Naive thymus-derived CD8-positive, alpha-beta T cell (primary cell): ENCODE results near the gene ILK. TPM values are rescaled to one million over a fixed set of nuclear protein-coding genes. Genes with fewer than 3 reads are reported as not detected.
A peak's percentile ranks its signal among the peaks of the same experiment; 100 is the strongest.

Source experiments
- ATAC-seq, 2 donors: fragments of 150-1000 bp; cut with Tn5 transposase in 1 of 2; sonication (Bioruptor Pico), chemical (Tn5 transposase) in 1 of 2; 1 replicate in 1 of 2; 2 replicates in 1 of 2; pipeline ENCODE4 v1.10.0; 2021; ENCODE audit warnings: mild to moderate bottlenecking in 2 of 2, moderate library complexity in 2 of 2
- POLR2A ChIA-PET: fragments of 350-600 bp; sonication (Branson Sonifier 250); formaldehyde crosslinking; loops from one replicate; lab custom pipeline; 2021; ENCODE audit warnings: antibody characterized with exemption; lab: Charles Lee
- DNase-seq, 10 donors: peaks; one replicate each; pipeline versions ENCODE4 v3.0.0 to v3.0.0-alpha.2; 2020 to 2022
- H3K27ac Mint-ChIP-seq, 10 donors: one replicate each; pipeline ENCODE4 v1.8.0; 2020 to 2022; ENCODE audit warnings: mild to moderate bottlenecking in 10 of 10, mixed read lengths in 10 of 10, moderate library complexity in 4 of 10, inconsistent platforms in 1 of 10
- H3K27me3 Mint-ChIP-seq, 5 donors: one replicate each; pipeline ENCODE4 v1.8.0; 2021 to 2022; ENCODE audit warnings: mixed read lengths in 5 of 5
- H3K36me3 Mint-ChIP-seq, 3 donors: one replicate each; pipeline ENCODE4 v1.8.0; 2020 to 2022; ENCODE audit warnings: mixed read lengths in 3 of 3, mild to moderate bottlenecking in 2 of 3, inconsistent platforms in 1 of 3
- H3K4me1 Mint-ChIP-seq, 4 donors: one replicate each; pipeline ENCODE4 v1.8.0; 2021 to 2022; ENCODE audit warnings: mixed read lengths in 4 of 4
- H3K4me3 Mint-ChIP-seq, 10 donors: one replicate each; pipeline ENCODE4 v1.8.0; 2020 to 2022; ENCODE audit warnings: mild to moderate bottlenecking in 10 of 10, mixed read lengths in 10 of 10, moderate library complexity in 6 of 10, inconsistent platforms in 1 of 10
- H3K9me3 Mint-ChIP-seq, 9 donors: one replicate each; pipeline ENCODE4 v1.8.0; 2020 to 2022; ENCODE audit warnings: mixed read lengths in 9 of 9, mild to moderate bottlenecking in 3 of 9, inconsistent platforms in 1 of 9, moderate library complexity in 1 of 9
- polyA plus RNA-seq, 3 donors: library from polyadenylated mRNA; unstranded; fragments of 300-500 nt; fragmentation: Illumina TruSeq; gene quantifications; one replicate each; pipeline ENCODE4 v1.2.3, GENCODE V29; 2021
- total RNA-seq, 8 experiments: library from RNA in 2 of 8; stranded (reverse) in 2 of 8; gene quantifications; one replicate each; pipeline ENCODE4 v1.2.3 and lab custom pipeline; 2021 to 2026

Gene ILK
- total and polyA plus RNA-seq, 5 experiments from 2014 or later, result 63.7 to 93.5 (median 72.5) TPM

DNA sequence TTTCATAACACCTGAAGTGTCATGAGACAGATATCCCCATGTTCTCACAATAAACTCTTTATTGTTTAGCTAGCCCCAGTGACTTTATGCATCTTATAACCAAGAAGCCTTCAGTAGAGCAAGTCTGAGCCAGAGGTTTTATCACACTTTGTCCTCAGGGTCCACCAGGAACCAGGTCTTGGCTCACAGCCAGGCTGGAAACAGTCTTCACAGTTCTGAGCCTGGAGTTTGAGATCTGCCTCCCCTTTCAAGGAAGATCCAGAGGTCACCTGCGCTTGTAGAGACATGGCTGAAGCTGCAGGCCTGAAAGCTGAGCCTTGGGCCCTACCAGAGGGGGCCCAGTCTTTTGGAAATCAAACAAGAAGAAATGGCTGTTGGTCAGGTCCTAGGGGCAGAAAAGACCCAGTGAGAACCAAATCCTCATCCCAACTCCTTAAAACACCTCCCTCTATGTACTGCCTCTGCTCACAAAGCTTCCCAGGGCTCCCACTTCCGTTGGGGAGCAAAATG lies 3.6 kb upstream of the ILK start:
- peak overlapping the region in 2 of 10 donors; percentile 27 to 54 for H3K27ac Mint-ChIP-seq
- H3K4me3 Mint-ChIP-seq, result peak overlapping the region in 1 of 10 donors; percentile 65
- POLR2A ChIA-PET, result interaction anchor here (0.5 to 1.2 kb wide), 3 partner anchors 12 to 72 kb away, joined by 3 to 5 read pairs (median 4); partner anchors contain the start of gene TAF10

DNA sequence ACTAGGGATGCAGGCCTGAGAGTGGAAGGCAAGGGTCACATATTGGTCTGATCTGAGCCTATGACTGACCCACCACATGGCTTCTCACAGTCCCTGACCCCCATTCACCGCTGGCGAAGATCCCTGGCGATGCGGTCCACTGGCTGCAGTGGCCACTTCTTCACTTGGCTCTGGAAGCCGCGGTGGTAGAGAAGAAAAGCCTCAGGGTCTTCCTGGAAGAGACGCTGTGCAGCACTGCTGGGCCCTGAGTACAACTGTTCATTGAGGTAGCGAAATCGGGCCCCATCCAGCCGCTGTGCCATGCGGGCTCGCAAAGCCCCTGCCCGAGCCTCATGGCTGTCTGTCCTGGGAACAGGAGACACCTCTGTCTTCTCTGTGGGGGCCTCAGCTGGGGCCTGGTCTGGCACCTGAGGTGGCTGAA lies 2.5 kb upstream of the ILK start:
- peaks cover 2 to 52% (median 7%) of the 10 kb centered on the region in 3 donors for H3K36me3 Mint-ChIP-seq
- POLR2A ChIA-PET, result interaction anchor here (6.8 kb wide), 1 partner anchor 82 kb away, joined by 108 read pairs; the partner anchor contains the start of gene MRPL17
- H3K27ac Mint-ChIP-seq, result peak overlapping the region in 3 of 10 donors; percentile 22 to 71 (median 57)
- DNase-seq, result no peak
- H3K4me3 Mint-ChIP-seq, result no peak overlapping the region
- no peak for ATAC-seq
- H3K4me1 Mint-ChIP-seq, result peaks cover 25 to 39% (median 29%) of the 10 kb centered on the region in 4 donors
- no peaks in the 10 kb centered on the region for H3K9me3 Mint-ChIP-seq
- no peaks in the 10 kb centered on the region for H3K27me3 Mint-ChIP-seq

More for the DNA sequence above, 3.6 kb upstream of the ILK start:
- Mint-ChIP-seq H3K9me3 (no peaks in the 10 kb centered on the region), H3K4me1 (peaks cover 30 to 48% (median 31%) of the 10 kb centered on the region in 4 donors), H3K36me3 (peaks cover 2 to 62% (median 7%) of the 10 kb centered on the region in 3 donors), H3K27me3 (no peaks in the 10 kb centered on the region)
- no peak for ATAC-seq
- no peak for DNase-seq

- Mint-ChIP-seq H3K4me1 (peaks cover 23 to 35% (median 30%) of the 10 kb centered on the region in 4 donors), H3K27me3 (no peaks in the 10 kb centered on the region), H3K9me3 (no peaks in the 10 kb centered on the region), H3K27ac (peak overlapping the region in 7 of 10 donors; percentile 33 to 86 (median 83)), H3K4me3 (no peak overlapping the region), H3K36me3 (peaks cover under 1 to 40% (median 7%) of the 10 kb centered on the region in 3 donors)
- POLR2A ChIA-PET, result interaction anchor here (0.5 to 6.8 kb wide), 7 partner anchors 10 to 224 kb away, joined by 4 to 108 read pairs (median 15); partner anchors contain the start of genes ARFIP2, MRPL17, TAF10 and TIMM10B
- DNase-seq (no peak), ATAC-seq (no peak)
These were observed 1.3 kb upstream of the ILK start for GRCh38 chr11:6602096-6602940.

DNA sequence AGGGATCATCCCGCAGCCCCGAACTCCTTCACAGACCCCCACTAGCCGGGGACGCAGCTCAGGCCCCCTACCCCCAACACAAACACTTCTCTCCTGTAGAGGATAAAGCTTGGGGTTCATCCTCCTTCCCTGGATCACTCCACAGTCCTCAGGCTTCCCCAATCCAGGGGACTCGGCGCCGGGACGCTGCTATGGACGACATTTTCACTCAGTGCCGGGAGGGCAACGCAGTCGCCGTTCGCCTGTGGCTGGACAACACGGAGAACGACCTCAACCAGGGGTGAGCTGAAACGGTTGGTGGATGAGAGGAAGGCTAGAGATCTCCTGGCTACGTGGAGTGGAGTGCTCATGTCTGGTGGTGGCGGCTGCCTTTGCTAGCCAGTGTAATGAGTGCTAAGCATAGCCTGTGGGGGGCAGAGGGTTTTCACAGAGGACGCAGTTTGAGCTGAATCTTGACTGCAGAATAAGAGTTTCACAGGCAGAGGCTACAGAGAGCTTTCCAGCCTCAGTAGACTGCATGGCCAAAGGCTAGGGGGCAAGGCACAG lies 580 bp downstream of the ILK start:
- no peak overlapping the region for H3K4me3 Mint-ChIP-seq
- POLR2A ChIA-PET, result interaction anchor here (1.0 to 6.8 kb wide), 17 partner anchors 8 to 369 kb away, joined by 3 to 108 read pairs (median 6); partner anchors contain the start of genes ARFIP2, MRPL17, TAF10 and TIMM10B
- H3K27me3 Mint-ChIP-seq, result no peaks in the 10 kb centered on the region
- no peak overlapping the region for H3K27ac Mint-ChIP-seq
- H3K36me3 Mint-ChIP-seq, result peaks cover 0 to 36% (median 7%) of the 10 kb centered on the region in 3 donors
- DNase-seq (peak; percentile 31 to 79 (median 61)), ATAC-seq (peak; percentile 72 to 80)
- no peaks in the 10 kb centered on the region for H3K9me3 Mint-ChIP-seq
- H3K4me1 Mint-ChIP-seq, result peaks cover 10 to 35% (median 25%) of the 10 kb centered on the region in 4 donors

DNA sequence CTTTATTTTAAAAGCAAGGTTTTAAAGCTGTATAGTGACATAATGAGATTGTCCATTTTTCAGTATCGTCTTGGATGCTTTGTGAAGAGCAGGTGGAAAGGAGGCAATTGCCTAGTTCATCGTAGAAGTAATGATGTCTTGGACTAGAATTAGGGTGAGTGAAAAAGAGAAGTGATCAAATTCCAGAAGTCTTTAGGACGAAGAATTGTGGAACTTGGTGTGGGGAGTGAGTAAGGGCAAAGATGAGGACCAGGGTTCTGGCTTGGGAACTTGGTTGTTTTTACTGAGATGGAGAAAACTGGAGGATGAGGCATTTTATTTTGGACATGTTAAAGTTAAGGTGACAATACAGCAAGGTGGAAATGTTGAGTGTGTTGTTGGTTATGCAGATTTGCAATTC lies 1.2 kb downstream of the ILK start:
- DNase-seq, result no peak
- Mint-ChIP-seq H3K4me1 (peaks cover 4 to 35% (median 22%) of the 10 kb centered on the region in 4 donors), H3K27me3 (no peaks in the 10 kb centered on the region), H3K27ac (no peak overlapping the region), H3K36me3 (peaks cover 0 to 36% (median 7%) of the 10 kb centered on the region in 3 donors), H3K4me3 (no peak overlapping the region), H3K9me3 (no peaks in the 10 kb centered on the region)
- POLR2A ChIA-PET, result interaction anchor here (1.0 to 6.8 kb wide), 17 partner anchors 8 to 369 kb away, joined by 3 to 108 read pairs (median 6); partner anchors contain the start of genes ARFIP2, MRPL17, TAF10 and TIMM10B
- ATAC-seq, result no peak

DNA sequence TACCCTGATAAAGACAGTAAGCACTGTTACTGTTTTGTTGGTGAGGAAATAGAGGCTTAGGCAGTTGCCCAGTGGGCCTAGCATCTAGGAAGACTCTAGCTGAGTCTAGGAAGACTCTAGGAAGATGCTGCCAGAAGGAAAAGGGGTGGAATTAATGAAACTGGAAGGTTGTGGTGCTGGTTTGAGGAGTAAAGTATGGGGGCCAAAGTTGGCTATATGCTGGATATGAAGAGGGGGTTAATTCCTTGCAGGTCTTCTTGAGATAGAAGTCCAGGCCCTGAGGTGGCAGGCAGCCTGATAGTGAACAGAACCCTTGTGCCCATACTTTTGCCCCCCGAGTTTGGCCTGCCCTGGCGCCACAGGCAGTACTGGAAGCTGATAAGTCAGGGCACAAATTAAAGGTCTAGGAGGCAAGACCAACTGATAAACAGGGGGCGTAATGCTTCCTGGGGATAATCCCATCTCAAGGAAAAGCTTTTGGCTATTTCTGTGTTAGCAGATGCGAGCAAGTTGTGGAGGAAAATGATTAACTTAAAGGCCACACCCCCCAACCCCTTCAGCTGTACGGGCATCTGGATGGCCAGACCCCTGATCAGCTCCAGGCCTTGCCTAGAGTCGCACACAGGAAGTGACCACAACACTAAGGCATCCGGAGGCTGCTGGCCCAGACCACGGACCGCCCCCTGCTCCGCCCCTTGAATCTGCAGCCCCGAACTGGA lies 3.1 kb downstream of the ILK start:
- H3K4me1 Mint-ChIP-seq, result peaks cover 19 to 45% (median 29%) of the 10 kb centered on the region in 4 donors
- POLR2A ChIA-PET, result interaction anchor here (0.9 to 6.8 kb wide), 5 partner anchors 12 to 204 kb away, joined by 3 to 108 read pairs (median 6); partner anchors contain the start of genes MRPL17 and TPP1
- peak overlapping the region in 3 of 10 donors; percentile 11 to 66 (median 31) for H3K4me3 Mint-ChIP-seq
- peak in 4 of 10 donors; percentile 16 to 52 (median 18) for DNase-seq
- H3K27me3 Mint-ChIP-seq, result no peaks in the 10 kb centered on the region
- ATAC-seq, result no peak
- H3K36me3 Mint-ChIP-seq, result peaks cover 0 to 40% (median 7%) of the 10 kb centered on the region in 3 donors
- H3K27ac Mint-ChIP-seq, result peak overlapping the region in 4 of 10 donors; percentile 83 to 90 (median 86)
- H3K9me3 Mint-ChIP-seq, result no peaks in the 10 kb centered on the region

DNA sequence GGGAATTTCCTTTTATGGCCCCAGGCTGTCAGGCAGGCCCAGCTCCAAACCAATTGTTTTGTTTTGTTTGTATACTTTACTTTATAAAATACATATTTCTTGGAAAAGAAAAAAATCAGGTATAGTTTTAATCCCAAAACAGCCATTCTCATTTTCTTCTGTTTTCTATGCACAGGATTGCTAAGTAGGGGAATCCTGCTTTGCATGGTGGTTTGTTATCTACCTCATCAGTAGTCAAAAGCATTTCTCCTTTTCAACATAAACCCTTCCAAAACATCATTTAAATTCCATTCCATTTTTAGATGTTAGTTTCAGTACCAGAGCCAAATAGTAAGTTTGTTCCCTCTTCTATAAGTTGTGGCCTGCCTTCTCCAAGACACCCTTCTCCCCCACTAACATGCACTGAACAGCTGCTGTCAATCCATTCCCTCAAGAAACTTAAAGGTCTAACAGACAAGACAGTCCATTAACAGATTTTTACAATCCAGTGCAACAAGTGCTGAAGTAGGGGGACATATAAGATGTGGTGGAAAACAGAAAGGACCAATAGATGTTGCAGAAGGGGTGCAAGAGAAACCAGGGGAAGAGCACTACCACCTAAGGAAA lies 3.7 kb downstream of the ILK start:
- H3K9me3 Mint-ChIP-seq, result no peaks in the 10 kb centered on the region
- no peaks in the 10 kb centered on the region for H3K27me3 Mint-ChIP-seq
- POLR2A ChIA-PET, result interaction anchor here (0.9 to 6.8 kb wide), 5 partner anchors 11 to 205 kb away, joined by 3 to 108 read pairs (median 6); partner anchors contain the start of genes MRPL17 and TPP1
- DNase-seq (no peak), ATAC-seq (no peak)
- peak overlapping the region in 8 of 10 donors; percentile 13 to 66 (median 55) for H3K4me3 Mint-ChIP-seq
- peaks cover 0 to 37% (median 7%) of the 10 kb centered on the region in 3 donors for H3K36me3 Mint-ChIP-seq
- H3K27ac Mint-ChIP-seq, result peak overlapping the region in 6 of 10 donors; percentile 59 to 90 (median 84)
- H3K4me1 Mint-ChIP-seq, result peaks cover 19 to 45% (median 27%) of the 10 kb centered on the region in 4 donors

- Mint-ChIP-seq H3K27ac (peak overlapping the region in 5 of 10 donors; percentile 27 to 86 (median 56)), H3K9me3 (no peaks in the 10 kb centered on the region), H3K4me3 (peak overlapping the region in 2 of 10 donors; percentile 7 to 52), H3K36me3 (peaks cover 0 to 37% (median 7%) of the 10 kb centered on the region in 3 donors), H3K4me1 (peaks cover 19 to 45% (median 27%) of the 10 kb centered on the region in 4 donors), H3K27me3 (no peaks in the 10 kb centered on the region)
- DNase-seq (peak in 1 of 10 donors; percentile 11), ATAC-seq (no peak)
- POLR2A ChIA-PET, result interaction anchor here (1.1 to 6.8 kb wide), 7 partner anchors 12 to 205 kb away, joined by 3 to 108 read pairs (median 6); partner anchors contain the start of genes MRPL17 and TPP1
These were observed 4.4 kb downstream of the ILK start for GRCh38 chr11:6608011-6608410.

GRCh38 chr11:6608726-6609501 lies 5.3 kb downstream of the ILK start:
- POLR2A ChIA-PET, result interaction anchor here (1.1 to 2.1 kb wide), 5 partner anchors 11 to 206 kb away, joined by 3 to 8 read pairs (median 6); partner anchors contain the start of genes MRPL17 and TPP1
- Mint-ChIP-seq H3K27ac (peak overlapping the region in 7 of 10 donors; percentile 26 to 98 (median 78)), H3K4me1 (peaks cover 19 to 45% (median 27%) of the 10 kb centered on the region in 4 donors), H3K27me3 (no peaks in the 10 kb centered on the region), H3K9me3 (no peaks in the 10 kb centered on the region), H3K4me3 (peak overlapping the region in 3 of 10 donors; percentile 2 to 67 (median 49)), H3K36me3 (peaks cover 0 to 37% (median 7%) of the 10 kb centered on the region in 3 donors)
- ATAC-seq, result no peak
- peak in 1 of 10 donors; percentile 3 for DNase-seq

DNA sequence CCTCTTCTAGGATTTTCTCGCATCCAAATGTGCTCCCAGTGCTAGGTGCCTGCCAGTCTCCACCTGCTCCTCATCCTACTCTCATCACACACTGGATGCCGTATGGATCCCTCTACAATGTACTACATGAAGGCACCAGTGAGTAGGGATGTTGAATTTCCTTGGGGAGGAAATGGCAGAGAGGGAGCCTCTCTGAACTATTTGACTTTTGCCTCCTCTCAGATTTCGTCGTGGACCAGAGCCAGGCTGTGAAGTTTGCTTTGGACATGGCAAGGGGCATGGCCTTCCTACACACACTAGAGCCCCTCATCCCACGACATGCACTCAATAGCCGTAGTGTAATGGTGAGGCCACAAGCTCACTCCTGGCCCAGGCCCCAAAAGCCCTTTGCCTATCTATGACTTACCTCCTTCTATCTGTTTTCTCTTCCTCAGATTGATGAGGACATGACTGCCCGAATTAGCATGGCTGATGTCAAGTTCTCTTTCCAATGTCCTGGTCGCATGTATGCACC lies 6.0 kb downstream of the ILK start:
- no peak for ATAC-seq
- H3K4me1 Mint-ChIP-seq, result peaks cover 19 to 45% (median 27%) of the 10 kb centered on the region in 4 donors
- peak in 1 of 10 donors; percentile 2 for DNase-seq
- peak overlapping the region in 9 of 10 donors; percentile 49 to 98 (median 81) for H3K27ac Mint-ChIP-seq
- H3K36me3 Mint-ChIP-seq, result peaks cover 0 to 37% (median 7%) of the 10 kb centered on the region in 3 donors
- H3K4me3 Mint-ChIP-seq, result peak overlapping the region in 7 of 10 donors; percentile 26 to 65 (median 50)
- H3K27me3 Mint-ChIP-seq, result no peaks in the 10 kb centered on the region
- H3K9me3 Mint-ChIP-seq, result no peaks in the 10 kb centered on the region
- POLR2A ChIA-PET, result interaction anchor here (0.7 to 1.9 kb wide), 3 partner anchors 10 to 74 kb away, joined by 3 to 8 read pairs (median 7); partner anchors contain the start of genes MRPL17 and TPP1
